Effector memory CD8-positive, alpha-beta T cell (primary cell): ENCODE measurements around the gene ATP8B3.

Experiments used
- ATAC-seq: fragments of 150-1000 bp; cut with Tn5 transposase; replicated peaks from 2 replicates; pipeline ENCODE4 v1.10.0; 2021; ENCODE audit warnings: mild to moderate bottlenecking, moderate library complexity
- DNase-seq, 3 experiments: peaks; one replicate each; pipeline ENCODE4 v3.0.0; 2021
- H3K27ac Mint-ChIP-seq, 2 donors: one replicate each; pipeline ENCODE4 v1.8.0; 2022; ENCODE audit warnings: mild to moderate bottlenecking in 2 of 2, mixed read lengths in 2 of 2, moderate library complexity in 2 of 2
- H3K27me3 Mint-ChIP-seq, 2 donors: one replicate each; pipeline ENCODE4 v1.8.0; 2022; ENCODE audit warnings: mixed read lengths in 2 of 2
- H3K36me3 Mint-ChIP-seq: one replicate; pipeline ENCODE4 v1.8.0; 2022; ENCODE audit warnings: mild to moderate bottlenecking, moderate library complexity, mixed read lengths; ENCODE audit not compliant: insufficient read depth
- H3K4me1 Mint-ChIP-seq, 2 donors: one replicate each; pipeline ENCODE4 v1.8.0; 2022; ENCODE audit warnings: low read depth in 2 of 2, mixed read lengths in 2 of 2
- H3K4me3 Mint-ChIP-seq, 2 donors: one replicate each; pipeline ENCODE4 v1.8.0; 2022; ENCODE audit warnings: mild to moderate bottlenecking in 2 of 2, mixed read lengths in 2 of 2, moderate library complexity in 2 of 2
- H3K9me3 Mint-ChIP-seq, 2 donors: one replicate each; pipeline ENCODE4 v1.8.0; 2022; ENCODE audit warnings: mixed read lengths in 2 of 2

ATP8B3 gene

GRCh38 chr19:1836458-1837221 lies 24.6 kb upstream of the ATP8B3 start:
- DNase-seq (no peak), ATAC-seq (no peak)
- H3K9me3 Mint-ChIP-seq = no peaks in the 10 kb centered on the region
- peaks cover 28 to 39% of the 10 kb centered on the region in 2 donors for H3K4me1 Mint-ChIP-seq
- H3K27ac Mint-ChIP-seq = peak overlapping the region in 1 of 2 donors; percentile 78
- H3K36me3 Mint-ChIP-seq = peaks cover 53% of the 10 kb centered on the region
- H3K4me3 Mint-ChIP-seq = no peak overlapping the region
- H3K27me3 Mint-ChIP-seq = no peaks in the 10 kb centered on the region

GRCh38 chr19:1833540-1833939 lies 21.5 kb upstream of the ATP8B3 start:
- ATAC-seq = no peak
- Mint-ChIP-seq H3K9me3 (no peaks in the 10 kb centered on the region), H3K36me3 (peaks cover 68% of the 10 kb centered on the region), H3K4me1 (peaks cover 6 to 21% of the 10 kb centered on the region in 2 donors), H3K4me3 (no peak overlapping the region), H3K27me3 (no peaks in the 10 kb centered on the region), H3K27ac (peak overlapping the region in 1 of 2 donors; percentile 59)
- no peak for DNase-seq

GRCh38 chr19:1832046-1832663 lies 20.1 kb upstream of the ATP8B3 start:
- DNase-seq = no peak
- Mint-ChIP-seq H3K4me3 (no peak overlapping the region), H3K36me3 (peaks cover 59% of the 10 kb centered on the region), H3K9me3 (no peaks in the 10 kb centered on the region), H3K27me3 (no peaks in the 10 kb centered on the region), H3K27ac (peak overlapping the region; percentile 41 to 62), H3K4me1 (peaks cover 0 to 18% of the 10 kb centered on the region in 2 donors)
- ATAC-seq = no peak

- Mint-ChIP-seq H3K4me1 (peaks cover 5 to 14% of the 10 kb centered on the region in 2 donors), H3K9me3 (no peaks in the 10 kb centered on the region), H3K27ac (peak overlapping the region in 1 of 2 donors; percentile 62), H3K4me3 (no peak overlapping the region), H3K36me3 (peaks cover 63% of the 10 kb centered on the region), H3K27me3 (no peaks in the 10 kb centered on the region)
- ATAC-seq (no peak), DNase-seq (no peak)
These were observed 18.9 kb upstream of the ATP8B3 start for GRCh38 chr19:1830978-1831377.

- DNase-seq = no peak
- peaks cover 67% of the 10 kb centered on the region for H3K36me3 Mint-ChIP-seq
- peaks cover 8 to 16% of the 10 kb centered on the region in 2 donors for H3K4me1 Mint-ChIP-seq
- H3K27ac Mint-ChIP-seq = no peak overlapping the region
- no peaks in the 10 kb centered on the region for H3K9me3 Mint-ChIP-seq
- no peak overlapping the region for H3K4me3 Mint-ChIP-seq
- no peak for ATAC-seq
- H3K27me3 Mint-ChIP-seq = no peaks in the 10 kb centered on the region
These were observed 18.5 kb upstream of the ATP8B3 start for GRCh38 chr19:1830568-1830967.

- H3K4me3 Mint-ChIP-seq = no peak overlapping the region
- ATAC-seq (no peak), DNase-seq (no peak)
- H3K36me3 Mint-ChIP-seq = peaks cover 73% of the 10 kb centered on the region
- no peaks in the 10 kb centered on the region for H3K27me3 Mint-ChIP-seq
- peaks cover 8 to 16% of the 10 kb centered on the region in 2 donors for H3K4me1 Mint-ChIP-seq
- H3K9me3 Mint-ChIP-seq = no peaks in the 10 kb centered on the region
- no peak overlapping the region for H3K27ac Mint-ChIP-seq
These were observed 17.9 kb upstream of the ATP8B3 start for GRCh38 chr19:1829958-1830357.

GRCh38 chr19:1828279-1829238 lies 16.5 kb upstream of the ATP8B3 start:
- no peak for ATAC-seq
- no peak overlapping the region for H3K27ac Mint-ChIP-seq
- no peaks in the 10 kb centered on the region for H3K27me3 Mint-ChIP-seq
- H3K4me1 Mint-ChIP-seq = peaks cover 8 to 11% of the 10 kb centered on the region in 2 donors
- no peak for DNase-seq
- no peaks in the 10 kb centered on the region for H3K9me3 Mint-ChIP-seq
- peaks cover 71% of the 10 kb centered on the region for H3K36me3 Mint-ChIP-seq
- H3K4me3 Mint-ChIP-seq = no peak overlapping the region

- H3K27me3 Mint-ChIP-seq = no peaks in the 10 kb centered on the region
- peaks cover 63% of the 10 kb centered on the region for H3K36me3 Mint-ChIP-seq
- H3K4me1 Mint-ChIP-seq = peaks cover 8% of the 10 kb centered on the region in 2 donors
These were observed 15.6 kb upstream of the ATP8B3 start for GRCh38 chr19:1827566-1828278.

GRCh38 chr19:1826557-1827521 lies 14.8 kb upstream of the ATP8B3 start:
- no peak overlapping the region for H3K4me3 Mint-ChIP-seq
- ATAC-seq (no peak), DNase-seq (no peak)
- H3K36me3 Mint-ChIP-seq = peaks cover 66% of the 10 kb centered on the region
- H3K27ac Mint-ChIP-seq = peak overlapping the region; percentile 54 to 83
- no peaks in the 10 kb centered on the region for H3K27me3 Mint-ChIP-seq
- H3K9me3 Mint-ChIP-seq = no peaks in the 10 kb centered on the region
- H3K4me1 Mint-ChIP-seq = peaks cover 6 to 8% of the 10 kb centered on the region in 2 donors

More at GRCh38 chr19:1827566-1828278, 15.6 kb upstream of the ATP8B3 start:
- no peaks in the 10 kb centered on the region for H3K9me3 Mint-ChIP-seq
- H3K4me3 Mint-ChIP-seq = no peak overlapping the region
- ATAC-seq (no peak), DNase-seq (no peak)
- no peak overlapping the region for H3K27ac Mint-ChIP-seq

GRCh38 chr19:1825909-1826556 lies 14.0 kb upstream of the ATP8B3 start:
- peak; percentile 88 for ATAC-seq
- peak; percentile 79 to 81 (median 80) for DNase-seq
- Mint-ChIP-seq H3K9me3 (no peaks in the 10 kb centered on the region), H3K36me3 (peaks cover 66% of the 10 kb centered on the region), H3K4me1 (peaks cover 5 to 8% of the 10 kb centered on the region in 2 donors), H3K27me3 (no peaks in the 10 kb centered on the region), H3K4me3 (peak overlapping the region in 1 of 2 donors; percentile 44), H3K27ac (peak overlapping the region; percentile 54 to 83)

GRCh38 chr19:1824252-1824622 lies 12.2 kb upstream of the ATP8B3 start:
- Mint-ChIP-seq H3K27ac (no peak overlapping the region), H3K36me3 (peaks cover 57% of the 10 kb centered on the region), H3K4me3 (no peak overlapping the region)

More at GRCh38 chr19:1824252-1824622, 12.2 kb upstream of the ATP8B3 start:
- Mint-ChIP-seq H3K4me1 (peaks cover 5 to 8% of the 10 kb centered on the region in 2 donors), H3K27me3 (no peaks in the 10 kb centered on the region), H3K9me3 (no peaks in the 10 kb centered on the region)
- ATAC-seq (no peak), DNase-seq (no peak)
